NCI-H2196 treated with DMSO at 0.1 percent for 48 hours (cell line): ENCODE results near the gene AZU1.
"Not testable (repeated sequence)": the region's sequence is repeated elsewhere in the genome, so short reads cannot be mapped to it uniquely, and the experiment has no call there.

Source experiments
- DNase-seq: peaks from one replicate; lab custom pipeline; 2025; ENCODE audit not compliant: unreplicated experiment; lab: John Stamatoyannopoulos, UW

The AZU1 gene

DNA sequence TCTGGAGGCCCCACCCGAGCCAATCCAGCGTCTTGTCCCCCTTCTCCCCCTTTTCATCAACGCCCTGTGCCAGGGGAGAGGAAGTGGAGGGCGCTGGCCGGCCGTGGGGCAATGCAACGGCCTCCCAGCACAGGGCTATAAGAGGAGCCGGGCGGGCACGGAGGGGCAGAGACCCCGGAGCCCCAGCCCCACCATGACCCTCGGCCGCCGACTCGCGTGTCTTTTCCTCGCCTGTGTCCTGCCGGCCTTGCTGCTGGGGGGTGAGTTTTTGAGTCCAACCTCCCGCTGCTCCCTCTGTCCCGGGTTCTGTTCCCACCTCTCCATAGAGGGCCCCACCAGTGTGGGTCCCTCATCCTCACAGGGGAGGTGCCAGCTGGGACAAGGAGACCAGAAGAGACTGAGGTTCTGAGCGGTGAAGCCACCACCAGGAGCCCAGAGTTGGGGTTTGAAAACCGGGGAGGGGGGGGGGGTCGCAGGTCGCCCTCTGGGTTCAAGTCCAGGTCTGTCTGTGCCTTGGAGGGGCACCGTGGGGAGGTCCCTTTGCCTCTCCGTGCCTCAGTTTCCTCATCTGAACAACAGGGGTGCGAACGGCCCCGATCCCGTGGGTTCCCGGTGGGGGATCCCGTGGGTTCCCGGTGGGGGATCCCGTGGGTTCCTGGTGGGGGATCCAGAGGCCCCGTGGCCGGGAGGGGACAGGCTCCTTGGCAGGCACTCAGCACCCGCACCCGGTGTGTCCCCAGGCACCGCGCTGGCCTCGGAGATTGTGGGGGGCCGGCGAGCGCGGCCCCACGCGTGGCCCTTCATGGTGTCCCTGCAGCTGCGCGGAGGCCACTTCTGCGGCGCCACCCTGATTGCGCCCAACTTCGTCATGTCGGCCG lies 24.7 kb downstream of the AZU1 start, which contains the start of gene ELANE:
TSS of gene ELANE (plus strand) at position 168 of the 878 bp plus-strand sequence. CDS start at position 194, 26 bp downstream.
- DNase-seq: no peak

DNA sequence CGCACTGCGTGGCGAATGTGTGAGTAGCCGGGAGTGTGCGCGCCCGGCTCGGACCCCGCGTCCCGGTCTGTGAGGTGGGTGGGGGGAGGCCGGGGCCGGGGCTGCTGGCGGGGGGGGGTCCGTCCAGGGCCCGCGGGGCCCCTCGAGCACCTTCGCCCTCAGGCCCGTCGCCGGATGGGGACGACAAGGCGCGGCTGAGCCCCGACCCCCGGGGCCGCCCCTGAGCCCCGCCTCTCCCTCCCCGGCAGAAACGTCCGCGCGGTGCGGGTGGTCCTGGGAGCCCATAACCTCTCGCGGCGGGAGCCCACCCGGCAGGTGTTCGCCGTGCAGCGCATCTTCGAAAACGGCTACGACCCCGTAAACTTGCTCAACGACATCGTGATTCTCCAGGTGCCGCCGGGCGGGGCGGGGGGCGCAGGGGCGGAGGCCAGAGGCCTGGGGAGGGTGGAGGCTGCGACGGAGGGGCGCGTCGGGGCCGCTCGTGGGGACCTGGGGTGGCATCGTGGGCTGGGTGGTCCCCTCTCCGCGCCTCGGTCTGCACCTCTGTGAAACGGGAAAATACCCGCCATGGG lies 25.5 kb downstream of the AZU1 start:
- DNase-seq: no peak

DNA sequence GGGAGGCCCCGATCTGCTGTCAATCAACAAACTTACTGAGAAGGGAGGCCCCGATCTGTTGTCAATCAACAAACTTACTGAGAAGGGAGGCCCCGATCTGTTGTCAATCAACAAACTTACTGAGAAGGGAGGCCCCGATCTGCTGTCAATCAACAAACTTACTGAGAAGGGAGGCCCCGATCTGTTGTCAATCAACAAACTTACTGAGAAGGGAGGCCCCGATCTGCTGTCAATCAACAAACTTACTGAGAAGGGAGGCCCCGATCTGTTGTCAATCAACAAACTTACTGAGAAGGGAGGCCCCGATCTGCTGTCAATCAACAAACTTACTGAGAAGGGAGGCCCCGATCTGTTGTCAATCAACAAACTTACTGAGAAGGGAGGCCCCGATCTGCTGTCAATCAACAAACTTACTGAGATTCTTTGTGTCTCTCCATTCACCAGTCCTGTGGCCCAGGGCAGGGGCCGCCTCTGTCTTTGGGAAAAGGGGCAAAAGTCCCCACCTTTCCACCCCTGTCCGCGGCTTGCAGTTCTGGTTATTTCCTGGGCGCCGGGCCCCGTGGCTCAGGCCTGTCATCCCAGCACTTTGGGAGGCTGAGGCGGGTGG lies 26.1 kb downstream of the AZU1 start:
- DNase-seq: not testable (repeated sequence)

DNA sequence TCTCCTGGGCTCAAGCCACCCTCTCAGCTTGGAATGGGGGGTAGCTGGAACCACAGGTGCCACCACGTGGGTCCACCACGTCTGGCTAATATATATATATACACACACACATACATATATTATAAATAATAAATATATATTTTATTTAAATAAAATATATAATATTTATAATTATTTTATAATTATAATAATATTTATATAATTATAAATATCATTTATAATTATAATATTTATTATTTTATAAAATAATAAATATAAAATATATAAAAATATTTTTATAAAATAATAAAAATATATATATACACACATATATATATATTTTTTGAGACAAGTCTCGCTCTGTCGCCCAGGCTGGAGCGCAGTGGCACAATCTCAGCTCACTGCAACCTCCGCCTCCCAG lies 26.9 kb downstream of the AZU1 start:
- no peak for DNase-seq

DNA sequence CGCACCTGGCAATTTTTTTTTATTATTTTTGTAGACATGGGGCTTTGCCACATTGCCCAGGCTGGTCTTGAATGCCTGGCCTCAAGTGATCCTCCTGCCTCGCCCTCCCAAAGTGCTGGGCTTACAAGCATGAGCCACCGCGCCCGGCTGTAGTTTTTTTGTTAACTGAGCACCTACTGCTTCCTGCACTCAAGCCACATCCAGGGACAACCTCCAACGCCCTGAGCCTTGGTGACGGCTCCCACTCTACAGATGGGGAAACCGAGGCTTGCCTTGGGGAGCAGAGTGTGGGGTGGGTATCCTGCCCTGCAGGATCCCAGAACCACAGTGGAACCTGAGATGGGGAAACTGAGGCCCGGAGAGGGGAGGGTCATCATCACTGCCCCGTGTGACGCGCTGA lies 27.5 kb downstream of the AZU1 start:
- no peak for DNase-seq

DNA sequence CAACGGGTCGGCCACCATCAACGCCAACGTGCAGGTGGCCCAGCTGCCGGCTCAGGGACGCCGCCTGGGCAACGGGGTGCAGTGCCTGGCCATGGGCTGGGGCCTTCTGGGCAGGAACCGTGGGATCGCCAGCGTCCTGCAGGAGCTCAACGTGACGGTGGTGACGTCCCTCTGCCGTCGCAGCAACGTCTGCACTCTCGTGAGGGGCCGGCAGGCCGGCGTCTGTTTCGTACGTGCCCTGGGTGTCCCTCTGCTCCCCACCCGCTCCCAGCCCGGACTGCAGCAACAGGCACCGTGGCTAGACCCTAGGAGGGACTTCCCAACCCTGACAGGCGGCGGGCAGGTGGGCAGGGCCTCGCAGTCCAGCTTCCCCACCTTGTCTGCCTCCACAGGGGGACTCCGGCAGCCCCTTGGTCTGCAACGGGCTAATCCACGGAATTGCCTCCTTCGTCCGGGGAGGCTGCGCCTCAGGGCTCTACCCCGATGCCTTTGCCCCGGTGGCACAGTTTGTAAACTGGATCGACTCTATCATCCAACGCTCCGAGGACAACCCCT lies 28.0 kb downstream of the AZU1 start:
- DNase-seq: no peak

DNA sequence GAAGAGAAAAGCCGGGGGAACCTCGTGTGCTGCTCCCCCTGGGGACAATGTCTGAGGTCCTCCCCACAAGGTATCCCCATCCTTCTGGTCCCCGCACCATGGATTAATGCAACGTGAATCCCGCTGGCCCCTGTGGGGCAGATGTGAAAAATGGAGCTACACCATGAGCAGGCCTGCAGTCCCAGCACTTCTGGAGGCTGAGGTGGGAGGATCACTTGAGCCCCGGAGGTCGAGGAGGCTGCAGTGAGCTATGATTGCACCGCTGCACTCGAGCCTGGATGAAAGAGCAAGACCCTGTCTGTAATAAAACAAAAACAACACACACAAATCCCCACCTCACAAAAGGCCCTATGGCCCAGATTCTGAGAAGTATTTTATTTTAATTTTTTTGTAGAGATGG lies 30.6 kb downstream of the AZU1 start:
- DNase-seq: no peak

DNA sequence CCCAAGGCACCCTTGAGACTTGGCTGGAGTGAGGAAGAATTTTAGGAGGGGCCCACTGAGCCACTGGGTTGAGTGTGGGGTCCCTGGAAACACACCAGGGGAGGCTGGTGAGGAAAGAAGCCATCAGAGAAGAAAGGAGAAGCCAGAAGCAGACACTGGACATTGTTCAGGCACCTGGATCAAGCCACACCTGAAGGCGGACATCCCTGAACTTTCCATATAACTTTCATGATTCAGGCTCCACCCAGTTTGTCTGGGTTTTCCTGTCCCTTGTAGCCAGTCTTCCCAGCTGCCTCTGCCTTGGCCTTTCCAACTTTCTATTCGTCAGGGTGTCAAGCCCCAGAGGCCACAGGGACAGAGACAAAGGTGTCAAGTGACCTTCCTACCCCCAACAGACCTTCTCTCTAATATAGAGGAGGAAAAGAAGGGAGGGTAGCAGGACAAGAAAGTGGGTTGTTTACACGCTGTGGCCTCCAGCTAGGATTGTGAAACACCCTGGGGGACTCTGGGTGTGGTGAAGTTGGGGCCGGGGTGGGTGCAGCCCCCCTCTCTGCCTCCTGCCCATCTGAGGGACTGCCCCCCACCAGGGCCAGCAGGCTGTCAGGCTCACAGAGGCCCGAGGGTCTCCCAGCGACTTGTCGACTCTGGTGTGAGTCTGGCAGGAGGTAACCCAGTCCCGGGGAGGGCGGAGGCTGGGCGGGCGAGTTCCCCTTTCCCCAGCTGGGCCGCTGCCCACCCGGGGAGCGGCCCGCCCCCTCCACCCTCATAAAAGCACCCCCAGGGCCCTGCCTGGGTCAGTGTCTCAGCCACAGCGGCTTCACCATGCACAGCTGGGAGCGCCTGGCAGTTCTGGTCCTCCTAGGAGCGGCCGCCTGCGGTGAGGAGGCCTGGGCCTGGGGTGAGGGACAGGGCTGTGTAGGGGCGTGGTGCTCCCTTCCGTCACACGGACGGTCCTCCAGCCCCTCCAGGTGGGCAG lies 31.5 kb downstream of the AZU1 start, which contains the start of gene CFD:
TSS of gene CFD (plus strand) at position 797 of the 976 bp plus-strand sequence. CDS start at position 823, 26 bp downstream.
- DNase-seq: no peak

DNA sequence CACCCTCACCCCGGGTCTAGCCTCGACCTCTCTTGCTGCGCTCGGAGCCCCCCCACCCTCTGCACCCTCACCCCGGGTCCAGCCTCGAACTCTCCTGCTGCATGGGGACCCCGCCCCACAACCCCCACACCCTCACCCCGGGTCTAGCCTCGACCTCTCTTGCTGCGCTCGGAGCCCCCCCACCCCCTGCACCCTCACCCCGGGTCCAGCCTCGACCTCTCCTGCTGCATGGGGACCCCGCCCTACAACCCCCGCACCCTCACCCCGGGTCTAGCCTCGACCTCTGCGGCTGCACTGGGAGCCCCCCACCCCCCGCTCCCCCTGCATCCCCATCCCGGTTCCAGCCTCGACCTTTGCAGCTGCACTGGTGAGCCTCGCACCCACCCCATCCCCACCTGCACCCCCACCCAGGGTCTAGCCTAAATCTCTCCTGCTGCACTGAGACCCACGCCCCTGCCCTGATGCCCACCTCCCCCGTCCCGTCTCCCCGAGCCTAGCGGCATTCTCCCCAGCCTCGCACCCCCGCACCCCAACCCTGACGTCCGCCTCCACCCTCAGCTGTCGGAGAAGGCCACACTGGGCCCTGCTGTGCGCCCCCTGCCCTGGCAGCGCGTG lies 33.6 kb downstream of the AZU1 start:
- DNase-seq: no peak

DNA sequence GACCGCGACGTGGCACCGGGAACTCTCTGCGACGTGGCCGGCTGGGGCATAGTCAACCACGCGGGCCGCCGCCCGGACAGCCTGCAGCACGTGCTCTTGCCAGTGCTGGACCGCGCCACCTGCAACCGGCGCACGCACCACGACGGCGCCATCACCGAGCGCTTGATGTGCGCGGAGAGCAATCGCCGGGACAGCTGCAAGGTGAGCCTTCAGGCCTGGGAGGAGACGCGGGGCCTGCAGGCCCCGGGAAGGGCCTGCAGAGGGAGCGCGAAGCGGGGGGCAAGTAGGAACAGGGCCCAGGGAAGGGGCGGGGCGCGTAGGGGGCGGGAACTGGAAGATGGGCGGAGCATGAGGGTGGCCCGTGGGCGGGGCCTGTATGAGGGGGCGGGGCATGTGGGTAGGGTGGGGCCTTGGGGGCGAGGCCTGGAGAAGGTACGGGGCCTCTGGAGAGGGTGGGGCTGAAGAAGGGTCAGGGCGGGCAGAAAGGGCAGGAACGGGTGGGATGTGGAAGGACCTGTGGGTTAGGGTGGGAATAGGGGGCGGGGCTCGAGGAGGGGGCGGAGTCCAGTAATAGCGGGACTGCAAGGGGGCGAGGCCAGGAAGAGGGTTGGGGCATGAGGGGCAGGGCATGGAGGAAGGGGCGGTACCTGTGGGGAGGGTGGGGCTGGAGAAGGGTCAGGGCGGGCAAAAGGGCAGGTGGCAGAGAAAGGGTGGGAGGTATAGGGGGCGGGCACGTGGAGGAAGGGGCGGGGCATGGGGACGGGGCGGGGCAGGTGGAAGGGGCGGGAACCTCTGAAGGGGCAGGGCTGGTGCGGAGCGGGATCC lies 34.3 kb downstream of the AZU1 start:
- peak; percentile 62 for DNase-seq

DNA sequence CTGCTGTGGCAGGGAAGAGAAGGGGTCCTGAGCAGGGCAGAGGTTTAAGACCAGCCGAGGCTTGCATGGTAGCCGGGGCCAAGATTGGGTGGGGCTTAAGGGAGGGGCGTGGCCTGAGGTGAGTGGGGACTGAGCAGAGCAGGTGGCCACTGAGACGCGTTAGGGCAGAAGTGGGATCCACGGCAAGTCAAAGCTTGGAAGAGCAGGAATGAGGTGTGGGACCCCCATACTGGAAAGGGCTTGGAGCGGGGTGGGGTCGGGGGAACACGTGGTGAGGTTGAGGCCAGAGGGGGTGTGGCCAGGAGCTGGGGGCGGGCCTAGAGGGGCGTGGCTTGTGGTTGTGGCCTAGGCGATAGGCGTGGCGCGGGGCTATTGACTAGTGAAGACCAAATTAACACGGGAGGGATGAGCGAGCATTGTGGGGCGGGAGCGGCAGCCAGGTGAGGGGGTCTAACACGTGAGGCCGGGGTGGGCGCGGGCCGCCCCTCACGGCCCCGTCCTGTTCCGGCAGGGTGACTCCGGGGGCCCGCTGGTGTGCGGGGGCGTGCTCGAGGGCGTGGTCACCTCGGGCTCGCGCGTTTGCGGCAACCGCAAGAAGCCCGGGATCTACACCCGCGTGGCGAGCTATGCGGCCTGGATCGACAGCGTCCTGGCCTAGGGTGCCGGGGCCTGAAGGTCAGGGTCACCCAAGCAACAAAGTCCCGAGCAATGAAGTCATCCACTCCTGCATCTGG lies 35.1 kb downstream of the AZU1 start:
- DNase-seq: no peak

DNA sequence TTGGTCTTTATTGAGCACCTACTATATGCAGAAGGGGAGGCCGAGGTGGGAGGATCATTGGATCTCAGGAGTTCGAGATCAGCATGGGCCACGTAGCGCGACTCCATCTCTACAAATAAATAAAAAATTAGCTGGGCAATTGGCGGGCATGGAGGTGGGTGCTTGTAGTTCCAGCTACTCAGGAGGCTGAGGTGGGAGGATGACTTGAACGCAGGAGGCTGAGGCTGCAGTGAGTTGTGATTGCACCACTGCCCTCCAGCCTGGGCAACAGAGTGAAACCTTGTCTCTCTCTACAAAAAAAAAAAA lies 35.6 kb downstream of the AZU1 start:
- DNase-seq: no peak

DNA sequence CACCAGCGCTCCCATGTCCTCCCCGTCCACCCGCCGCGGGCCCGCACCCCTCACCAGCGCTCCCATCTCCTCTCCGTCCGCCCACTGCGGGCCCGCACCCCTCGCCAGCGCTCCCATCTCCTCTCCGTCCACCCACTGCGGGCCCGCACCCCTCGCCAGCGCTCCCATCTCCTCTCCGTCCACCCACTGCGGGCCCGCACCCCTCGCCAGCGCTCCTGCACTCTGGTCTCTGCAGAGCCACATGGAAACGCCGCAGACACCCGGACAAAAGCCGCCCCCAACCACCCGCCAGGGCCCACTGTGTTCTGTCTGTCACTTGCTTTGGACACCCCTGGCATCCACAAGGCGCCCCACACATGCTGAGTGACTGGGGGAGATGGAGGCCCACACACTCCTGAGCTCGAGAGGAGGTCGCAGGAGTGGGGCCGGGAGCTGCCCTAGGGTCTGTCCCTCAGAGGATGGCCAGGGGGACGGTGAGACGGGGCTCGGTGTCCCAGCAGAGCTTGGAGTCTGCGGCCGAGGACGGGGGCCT lies 39.2 kb downstream of the AZU1 start:
- no peak for DNase-seq

DNA sequence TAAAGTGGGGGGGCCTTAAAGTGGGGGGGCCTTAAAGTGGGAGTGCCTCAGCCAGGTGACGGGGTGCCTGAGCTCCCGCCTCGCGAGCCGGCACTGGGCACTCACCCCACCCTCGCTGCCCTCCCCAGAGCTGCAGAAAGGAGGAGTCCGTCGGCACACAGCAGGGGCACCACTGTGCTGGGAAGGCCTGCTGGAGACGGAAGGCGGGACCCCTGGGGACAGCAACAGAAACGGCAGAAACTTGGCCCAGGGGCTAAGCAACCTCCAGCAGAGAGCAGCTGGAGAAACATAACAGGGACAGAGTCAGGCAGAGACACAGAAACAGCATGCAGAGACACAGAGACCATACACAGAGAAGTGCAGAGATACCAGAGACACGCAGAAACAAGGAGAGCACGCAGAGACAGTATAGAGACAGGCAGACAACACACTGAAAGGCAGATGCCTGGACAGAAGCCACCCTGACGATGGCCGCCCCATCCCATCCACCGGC lies 39.7 kb downstream of the AZU1 start:
- no peak for DNase-seq

DNA sequence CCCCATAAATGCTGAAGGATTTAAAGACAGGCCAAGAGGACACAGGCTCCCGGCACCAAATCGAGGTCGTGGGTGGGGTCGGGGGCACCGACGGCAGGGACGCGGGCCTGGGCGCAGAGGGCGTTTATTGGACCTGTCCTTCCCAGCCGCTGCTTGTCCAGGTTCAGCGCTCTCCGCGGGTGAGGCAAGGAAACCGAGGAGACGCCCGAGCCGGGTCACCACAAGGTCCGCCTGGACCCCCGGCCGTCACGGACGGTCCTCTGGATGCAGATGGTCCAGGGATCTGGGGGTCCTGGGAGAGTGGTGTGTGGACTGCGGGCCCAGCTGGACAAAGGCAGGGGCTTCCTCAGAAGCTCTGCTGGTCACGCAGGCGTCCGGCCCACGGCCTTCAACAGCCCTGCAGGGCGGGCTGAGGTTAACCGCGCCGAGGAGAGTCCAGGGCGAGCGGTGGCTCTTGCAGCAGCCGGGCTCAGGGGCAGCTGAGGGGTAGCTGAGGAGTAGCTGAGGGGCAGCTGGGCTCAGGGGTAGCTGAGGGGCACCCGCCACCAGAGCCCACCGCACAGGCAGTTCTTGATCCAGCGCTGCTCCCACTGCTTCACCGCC lies 40.3 kb downstream of the AZU1 start:
- DNase-seq: no peak

DNA sequence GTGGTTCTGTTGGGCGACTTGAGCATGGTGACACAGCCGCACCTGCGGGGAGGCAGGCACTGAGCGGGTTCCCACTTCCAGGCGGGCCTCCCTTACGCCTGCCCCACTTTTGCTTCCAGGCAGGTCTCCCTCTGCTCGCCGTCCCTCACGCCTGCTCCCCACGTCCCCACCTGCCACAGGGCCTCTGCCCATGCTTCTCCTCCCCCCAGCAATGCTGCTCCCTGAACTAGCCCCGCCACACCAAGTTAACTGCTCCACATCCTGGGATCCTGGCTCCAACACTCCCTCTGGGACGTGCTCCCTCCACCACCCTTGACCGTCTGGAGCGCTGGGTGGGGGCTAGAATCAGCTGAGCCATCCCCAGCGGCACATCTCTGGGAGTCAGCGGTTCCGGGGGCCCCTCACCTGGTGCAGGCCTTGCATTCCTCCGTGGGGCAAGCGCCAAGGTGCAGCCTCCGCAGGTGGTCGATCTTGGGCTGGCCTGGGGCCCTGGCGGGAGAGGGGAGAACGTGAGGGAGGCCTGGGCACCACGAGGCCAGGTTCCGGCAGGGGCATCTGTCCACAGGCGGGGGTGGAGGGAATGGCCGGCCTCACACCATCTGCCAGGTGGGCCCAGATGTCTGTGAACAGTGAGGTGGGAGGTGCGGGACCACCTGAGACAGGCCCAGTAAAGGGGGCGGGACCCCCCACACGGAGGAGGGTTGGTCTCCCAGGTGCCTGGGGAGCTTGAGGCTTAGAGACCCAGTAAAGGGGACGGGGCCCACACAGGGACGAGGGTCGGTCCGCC lies 41.0 kb downstream of the AZU1 start:
- DNase-seq: no peak
